ENCODE measurements around the gene AMER3. TPM values are rescaled to one million over a fixed set of nuclear protein-coding genes. Genes with fewer than 3 reads are reported as not detected.

The AMER3 gene
- polyA plus RNA-seq, 1 donor from 2014 or later = not detected

- Mint-ChIP-seq H3K27ac (no peak overlapping the region), H3K9me3 (no peaks in the 10 kb centered on the region), H3K36me3 (no peaks in the 10 kb centered on the region), H3K4me1 (no peaks in the 10 kb centered on the region), H3K27me3 (peaks cover 15% of the 10 kb centered on the region), H3K4me3 (no peak overlapping the region)
Measured at GRCh38 chr2:130762031-130762909, 6.9 kb downstream of the AMER3 start.

DNA sequence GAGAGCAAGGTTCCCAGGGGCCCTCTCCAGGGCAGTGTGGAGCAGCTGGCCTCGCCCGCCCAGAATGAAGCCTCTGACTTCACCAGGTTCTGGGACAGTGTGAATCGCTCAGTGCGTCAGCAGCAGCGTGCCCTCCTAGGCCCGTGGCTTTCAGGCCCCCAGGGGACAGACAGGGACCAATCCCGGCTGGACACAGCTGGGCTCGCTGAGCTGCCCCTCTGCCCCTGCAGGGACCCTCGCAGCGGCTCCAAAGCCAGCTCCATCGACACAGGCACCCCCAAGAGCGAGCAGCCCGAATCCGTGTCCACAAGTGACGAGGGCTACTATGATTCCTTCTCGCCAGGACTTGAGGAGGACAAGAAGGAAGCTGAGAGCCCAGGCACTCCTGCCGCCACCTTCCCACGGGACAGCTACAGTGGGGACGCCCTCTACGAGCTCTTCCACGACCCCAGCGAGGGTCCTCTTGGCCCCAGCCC lies 7.6 kb downstream of the AMER3 start:
- H3K9me3 Mint-ChIP-seq = no peaks in the 10 kb centered on the region
- H3K4me3 Mint-ChIP-seq = no peak overlapping the region
- H3K36me3 Mint-ChIP-seq = no peaks in the 10 kb centered on the region
- H3K27me3 Mint-ChIP-seq = peaks cover 16% of the 10 kb centered on the region
- no peaks in the 10 kb centered on the region for H3K4me1 Mint-ChIP-seq
- no peak overlapping the region for H3K27ac Mint-ChIP-seq

DNA sequence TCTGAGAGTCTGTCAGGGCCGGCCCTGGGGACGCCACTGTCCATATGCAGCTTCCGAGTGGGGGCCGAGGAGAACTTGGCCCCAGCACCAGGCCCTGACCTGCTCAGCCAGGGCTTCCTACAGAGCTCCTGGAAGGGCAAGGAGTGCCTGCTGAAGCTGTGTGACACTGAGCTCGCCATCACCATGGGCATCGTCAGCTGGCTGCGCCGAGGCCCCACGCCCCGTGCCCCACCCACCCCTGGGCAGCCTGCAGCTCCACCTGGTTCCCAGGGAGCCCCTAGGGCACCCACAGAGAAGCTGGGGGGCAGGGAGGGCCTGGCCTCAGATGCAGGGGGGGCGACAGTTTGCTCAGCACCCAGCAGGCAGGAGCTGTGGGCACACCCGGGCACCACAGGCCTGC lies 8.1 kb downstream of the AMER3 start:
- no peak overlapping the region for H3K27ac Mint-ChIP-seq
- peaks cover 16% of the 10 kb centered on the region for H3K27me3 Mint-ChIP-seq
- no peaks in the 10 kb centered on the region for H3K36me3 Mint-ChIP-seq
- no peak overlapping the region for H3K4me3 Mint-ChIP-seq
- no peaks in the 10 kb centered on the region for H3K9me3 Mint-ChIP-seq
- H3K4me1 Mint-ChIP-seq = no peaks in the 10 kb centered on the region

DNA sequence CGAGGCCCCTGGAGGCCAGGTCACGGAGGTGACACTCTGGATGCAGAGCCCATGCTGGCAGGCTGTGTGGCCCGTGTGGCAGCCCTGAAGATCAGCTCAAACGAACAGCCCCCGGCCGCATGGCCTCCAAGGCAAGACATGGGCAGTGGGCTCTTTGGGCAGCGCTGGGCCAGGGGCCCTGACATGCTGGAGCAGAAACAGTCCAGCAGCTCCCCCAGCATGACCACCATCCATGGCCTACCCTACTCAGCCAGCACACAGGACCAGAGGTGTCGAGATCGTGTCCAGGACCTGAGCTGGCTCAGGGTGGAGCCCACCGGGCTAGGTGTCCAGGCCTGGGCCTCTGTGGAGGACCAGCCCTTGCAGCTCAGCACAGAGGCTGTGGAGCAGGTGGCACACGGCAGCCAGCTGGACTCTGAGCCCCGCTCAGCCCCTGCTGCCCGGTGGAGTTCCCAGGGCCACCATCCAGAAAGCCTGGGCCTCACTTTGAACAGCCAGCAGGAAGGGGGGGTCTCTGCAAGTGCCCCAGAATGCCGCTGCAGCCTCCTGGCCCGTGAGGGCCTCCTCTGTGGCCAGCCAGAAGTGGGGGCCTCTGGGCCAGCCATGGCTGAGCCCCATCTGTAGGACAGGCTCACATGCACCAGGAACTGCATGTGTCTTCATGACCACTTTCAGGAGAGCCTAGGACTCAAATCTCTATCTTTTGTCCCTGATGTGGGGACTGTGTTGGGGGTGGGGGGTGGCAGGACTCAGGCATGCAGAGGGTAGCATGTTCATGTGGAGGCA lies 8.9 kb downstream of the AMER3 start:
- no peak overlapping the region for H3K27ac Mint-ChIP-seq
- no peaks in the 10 kb centered on the region for H3K36me3 Mint-ChIP-seq
- peaks cover 14% of the 10 kb centered on the region for H3K27me3 Mint-ChIP-seq
- no peaks in the 10 kb centered on the region for H3K4me1 Mint-ChIP-seq
- no peak overlapping the region for H3K4me3 Mint-ChIP-seq
- H3K9me3 Mint-ChIP-seq = no peaks in the 10 kb centered on the region

DNA sequence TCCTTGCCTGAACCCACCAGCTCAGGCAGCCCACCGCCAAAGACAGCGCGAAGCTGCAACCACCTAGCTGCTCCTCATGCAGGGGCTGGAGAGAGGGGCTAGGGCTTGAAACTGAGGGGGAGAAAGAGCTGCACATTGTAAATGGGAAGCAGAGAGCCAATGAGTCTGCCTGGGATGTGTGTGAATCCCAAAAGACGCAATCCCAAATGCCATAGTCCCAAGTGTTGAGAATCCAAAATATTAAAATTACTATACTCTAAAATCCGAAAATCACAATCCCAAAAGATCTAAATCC lies 9.4 kb downstream of the AMER3 start:
- Mint-ChIP-seq H3K4me1 (no peaks in the 10 kb centered on the region), H3K27me3 (peaks cover 14% of the 10 kb centered on the region), H3K9me3 (no peaks in the 10 kb centered on the region), H3K27ac (no peak overlapping the region), H3K36me3 (no peaks in the 10 kb centered on the region), H3K4me3 (no peak overlapping the region)

DNA sequence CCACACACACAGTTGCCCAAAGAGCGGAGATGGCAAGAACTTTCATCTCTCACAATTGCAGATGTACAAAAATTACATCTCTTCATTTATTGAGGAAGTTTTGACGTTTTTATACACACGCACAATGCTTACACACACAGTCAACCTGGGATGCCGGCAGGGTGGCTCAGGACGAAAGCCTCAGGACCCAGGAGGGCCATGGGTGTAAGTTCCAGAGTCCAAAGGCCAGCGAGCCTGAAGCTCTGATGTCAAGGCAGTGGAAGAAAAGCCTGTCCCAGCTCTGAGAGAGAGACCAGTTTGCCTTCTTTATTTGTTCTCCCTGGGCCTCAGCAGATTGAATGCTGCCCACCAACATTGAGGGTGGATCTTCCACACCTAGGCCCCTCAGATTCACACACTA lies 10.1 kb downstream of the AMER3 start:
- H3K27ac Mint-ChIP-seq = no peak overlapping the region
- H3K4me1 Mint-ChIP-seq = no peaks in the 10 kb centered on the region
- peaks cover 14% of the 10 kb centered on the region for H3K27me3 Mint-ChIP-seq

DNA sequence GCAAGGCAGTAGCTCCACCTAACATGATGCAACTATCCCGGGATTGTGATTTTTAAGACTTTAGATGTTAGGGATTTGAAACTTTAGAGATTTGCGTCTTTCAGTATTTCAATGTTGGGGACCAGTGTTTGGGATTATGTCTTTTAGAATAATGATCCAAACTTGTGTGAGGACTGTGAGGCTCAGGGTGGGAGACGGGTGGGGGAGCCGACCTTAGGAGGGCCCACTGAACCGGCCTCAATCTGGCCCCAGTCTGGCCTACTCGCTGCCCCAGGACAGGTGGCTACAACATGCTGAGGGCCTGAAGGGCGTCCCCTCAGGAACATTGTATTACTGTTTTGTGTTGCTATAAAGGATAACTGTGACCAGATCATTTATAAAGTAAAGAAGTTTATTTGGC lies 10.7 kb downstream of the AMER3 start:
- Mint-ChIP-seq H3K27ac (no peak overlapping the region), H3K27me3 (peaks cover 16% of the 10 kb centered on the region), H3K4me1 (no peaks in the 10 kb centered on the region), H3K9me3 (no peaks in the 10 kb centered on the region), H3K4me3 (no peak overlapping the region), H3K36me3 (no peaks in the 10 kb centered on the region)

More for the DNA sequence above, 10.1 kb downstream of the AMER3 start:
- no peaks in the 10 kb centered on the region for H3K36me3 Mint-ChIP-seq
- H3K9me3 Mint-ChIP-seq = no peaks in the 10 kb centered on the region
- no peak overlapping the region for H3K4me3 Mint-ChIP-seq

DNA sequence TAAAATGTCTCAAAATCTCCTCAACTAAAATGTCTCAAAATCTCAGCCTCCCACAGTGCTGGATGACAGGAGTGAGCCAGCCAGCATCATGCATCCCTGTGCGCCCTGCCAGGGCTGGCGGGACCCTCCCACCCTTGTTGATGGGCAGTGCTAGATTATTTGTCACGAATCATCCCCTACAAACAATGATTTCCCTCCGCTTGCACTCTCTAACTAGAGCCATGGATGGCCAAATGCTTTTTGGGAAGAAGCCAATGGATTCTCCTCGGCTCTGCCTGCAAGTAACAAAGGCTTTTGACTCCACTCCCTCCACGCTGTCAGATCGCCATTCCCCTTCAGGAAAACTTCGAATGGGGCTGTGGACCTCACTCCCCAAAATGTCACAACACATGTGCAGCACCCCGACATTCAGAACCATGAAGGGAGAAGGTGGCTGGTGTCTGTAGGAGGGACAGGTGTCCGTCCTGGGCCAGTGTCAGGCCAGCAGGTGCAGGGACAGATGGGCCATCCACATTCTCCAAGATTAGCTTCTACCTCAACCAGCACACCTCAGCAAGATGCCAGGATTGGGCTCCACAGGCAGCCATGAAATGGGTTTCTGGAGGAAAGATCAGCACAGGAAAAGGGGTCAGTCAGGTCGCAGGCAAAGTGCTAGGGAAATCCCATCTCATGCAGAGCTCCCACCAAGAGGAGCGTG lies 11.5 kb downstream of the AMER3 start:
- no peaks in the 10 kb centered on the region for H3K36me3 Mint-ChIP-seq
- no peaks in the 10 kb centered on the region for H3K4me1 Mint-ChIP-seq
- peaks cover 13% of the 10 kb centered on the region for H3K27me3 Mint-ChIP-seq
- no peak overlapping the region for H3K4me3 Mint-ChIP-seq
- H3K9me3 Mint-ChIP-seq = no peaks in the 10 kb centered on the region
- H3K27ac Mint-ChIP-seq = no peak overlapping the region

DNA sequence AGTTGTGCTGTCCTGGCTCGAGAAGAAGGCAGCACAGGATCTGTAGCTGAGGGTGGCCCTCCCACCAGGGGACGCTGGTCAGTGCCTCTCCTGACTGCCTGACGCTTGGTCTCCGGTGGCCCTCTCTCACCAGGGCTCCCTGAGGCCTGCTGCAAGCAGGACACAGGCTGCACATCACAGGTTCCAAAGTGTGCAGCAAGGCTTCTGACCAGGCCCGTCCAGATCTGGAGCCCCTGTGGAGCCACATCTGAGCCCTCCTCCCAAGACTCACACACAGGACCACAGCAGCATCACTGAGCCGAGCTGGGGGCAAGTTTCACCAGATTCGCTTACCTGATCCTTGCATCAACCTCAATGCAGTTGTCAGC lies 12.1 kb downstream of the AMER3 start:
- Mint-ChIP-seq H3K4me1 (no peaks in the 10 kb centered on the region), H3K27me3 (peaks cover 13% of the 10 kb centered on the region), H3K36me3 (no peaks in the 10 kb centered on the region), H3K9me3 (no peaks in the 10 kb centered on the region), H3K27ac (no peak overlapping the region), H3K4me3 (no peak overlapping the region)

DNA sequence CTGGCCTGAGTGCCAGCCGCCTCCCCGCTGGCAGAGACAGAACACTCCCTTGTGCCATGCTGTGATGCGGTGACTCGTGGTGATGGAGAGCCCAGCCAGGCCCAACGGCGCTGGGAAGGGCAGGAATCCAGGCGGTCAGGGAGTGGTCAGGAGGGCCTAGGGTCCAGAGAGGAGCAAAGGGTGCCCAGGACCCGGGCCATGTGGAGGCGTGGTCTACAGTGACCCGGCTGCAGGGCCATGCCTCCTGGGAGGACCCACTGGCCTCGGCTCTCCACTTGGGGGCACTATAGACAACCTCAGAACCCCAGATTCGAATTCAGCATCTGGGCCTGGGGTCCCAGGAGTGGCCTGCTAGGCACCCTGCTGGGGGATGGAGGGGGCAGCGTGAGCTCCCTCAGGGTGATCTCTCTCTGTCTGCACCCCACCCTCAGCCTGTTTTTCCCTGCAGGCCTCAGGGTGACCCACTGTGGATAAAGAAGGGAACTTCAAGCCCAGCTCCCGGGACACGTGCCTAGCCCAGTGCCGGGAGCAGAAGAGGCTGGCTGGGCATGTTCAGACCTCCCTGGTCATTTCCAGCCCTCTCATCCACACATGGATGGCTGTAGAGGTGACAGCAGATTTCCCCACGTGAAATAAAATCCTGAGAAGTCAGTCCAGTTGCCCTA lies 13.0 kb downstream of the AMER3 start:
- peaks cover 13% of the 10 kb centered on the region for H3K27me3 Mint-ChIP-seq
- H3K4me3 Mint-ChIP-seq = no peak overlapping the region
- no peaks in the 10 kb centered on the region for H3K4me1 Mint-ChIP-seq
- H3K36me3 Mint-ChIP-seq = no peaks in the 10 kb centered on the region
- H3K27ac Mint-ChIP-seq = no peak overlapping the region
- H3K9me3 Mint-ChIP-seq = no peaks in the 10 kb centered on the region

DNA sequence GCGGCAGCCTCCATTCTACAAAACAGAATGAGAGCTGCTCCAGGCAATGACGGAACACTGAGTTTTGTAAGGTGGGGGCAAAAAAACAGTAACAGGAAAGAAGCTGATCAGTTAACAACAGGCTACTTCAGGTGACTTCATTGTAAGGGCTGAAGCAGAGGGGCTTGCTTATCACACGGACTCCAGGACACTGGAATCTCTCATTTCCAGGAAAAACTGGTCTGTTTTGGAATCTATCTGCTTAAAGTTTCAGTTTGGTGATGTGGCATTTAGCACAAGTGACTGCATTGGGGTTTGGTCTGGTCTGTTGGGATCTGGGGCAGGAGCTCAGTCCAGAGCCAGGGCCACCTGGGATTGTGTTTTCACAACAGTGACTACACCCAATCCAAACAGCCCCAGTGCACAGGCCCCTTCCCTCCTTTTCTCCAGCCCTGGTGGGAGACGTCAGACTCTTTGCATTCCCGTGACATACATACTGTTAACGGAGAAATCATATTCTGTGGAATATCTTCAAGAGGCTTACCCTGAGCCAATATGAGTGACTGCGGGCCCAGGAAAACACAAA lies 14.1 kb downstream of the AMER3 start:
- no peaks in the 10 kb centered on the region for H3K4me1 Mint-ChIP-seq
- H3K27me3 Mint-ChIP-seq = peaks cover 13% of the 10 kb centered on the region
- no peaks in the 10 kb centered on the region for H3K9me3 Mint-ChIP-seq
- no peaks in the 10 kb centered on the region for H3K36me3 Mint-ChIP-seq
- H3K4me3 Mint-ChIP-seq = no peak overlapping the region
- no peak overlapping the region for H3K27ac Mint-ChIP-seq

DNA sequence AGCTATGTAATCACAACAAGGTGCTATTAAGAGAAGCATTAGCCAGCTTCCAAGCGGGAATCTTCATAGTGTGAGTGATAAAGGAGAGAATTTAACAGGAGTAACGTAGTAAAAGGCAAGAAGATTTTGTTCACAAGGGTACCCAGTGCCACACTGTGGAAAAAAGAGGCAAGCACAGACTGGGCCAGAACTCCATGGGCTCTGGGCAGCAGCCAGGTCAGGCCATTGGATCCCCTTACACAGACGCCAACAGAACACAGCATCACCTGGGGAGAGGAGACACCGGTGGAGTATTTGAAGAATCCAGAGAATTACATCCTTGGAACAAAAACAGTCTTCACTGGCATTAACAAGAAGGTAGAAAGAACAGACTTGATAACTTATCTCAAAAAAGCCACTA lies 21.2 kb downstream of the AMER3 start:
- no peaks in the 10 kb centered on the region for H3K36me3 Mint-ChIP-seq
- H3K27ac Mint-ChIP-seq = no peak overlapping the region
- no peaks in the 10 kb centered on the region for H3K9me3 Mint-ChIP-seq
- H3K27me3 Mint-ChIP-seq = peaks cover 8% of the 10 kb centered on the region
- peaks cover 0 to 1% (median 0%) of the 10 kb centered on the region in 3 donors for H3K4me1 Mint-ChIP-seq
- no peak overlapping the region for H3K4me3 Mint-ChIP-seq

DNA sequence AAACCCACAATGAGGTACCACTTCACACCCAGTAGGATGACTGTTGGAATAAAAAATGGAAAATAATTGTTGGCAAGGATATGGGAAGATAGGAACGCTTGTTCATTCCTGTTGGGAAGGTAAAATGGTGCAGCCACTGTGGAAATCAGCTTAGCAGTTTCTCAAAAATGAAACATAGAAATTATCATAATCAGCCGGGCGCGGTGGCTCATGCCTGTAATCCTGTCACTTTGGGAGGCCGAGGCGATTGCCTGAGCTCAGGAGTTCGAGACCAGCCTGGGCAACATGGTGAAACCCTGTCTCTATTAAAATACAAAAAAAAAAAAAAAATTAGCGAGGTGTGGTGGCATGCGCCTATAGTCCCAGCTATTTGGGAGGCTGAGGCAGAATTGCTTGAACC lies 23.4 kb downstream of the AMER3 start:
- Mint-ChIP-seq H3K27me3 (peaks cover 8% of the 10 kb centered on the region), H3K4me1 (peaks cover 0 to 1% (median 0%) of the 10 kb centered on the region in 3 donors), H3K36me3 (no peaks in the 10 kb centered on the region)

GRCh38 chr2:130785466-130786055 lies 30.2 kb downstream of the AMER3 start:
- no peak overlapping the region for H3K27ac Mint-ChIP-seq
- H3K27me3 Mint-ChIP-seq = peaks cover 8% of the 10 kb centered on the region
- peaks cover 0 to 1% (median 0%) of the 10 kb centered on the region in 3 donors for H3K4me1 Mint-ChIP-seq
- H3K36me3 Mint-ChIP-seq = no peaks in the 10 kb centered on the region
- H3K9me3 Mint-ChIP-seq = peaks cover 0 to 6% (median 5%) of the 10 kb centered on the region in 3 donors
- H3K4me3 Mint-ChIP-seq = no peak overlapping the region

More for the DNA sequence above, 23.4 kb downstream of the AMER3 start:
- H3K27ac Mint-ChIP-seq = no peak overlapping the region
- no peak overlapping the region for H3K4me3 Mint-ChIP-seq
- H3K9me3 Mint-ChIP-seq = peaks cover 0 to 5% (median 1%) of the 10 kb centered on the region in 3 donors

All from IgD-negative memory B cell (primary cell).